HEK293T (cell line): ENCODE data around the gene DLG2.

Experiments used
- CTCF ChIA-PET: fragments of 350-600 bp; formaldehyde crosslinking; extraction: SDS; loops from one replicate; lab custom pipeline; 2021; ENCODE audit warnings: antibody characterized with exemption, inconsistent platforms; lab: Yijun Ruan, JAX
- POLR2A ChIA-PET: fragments of 350-600 bp; formaldehyde crosslinking; extraction: SDS; loops from one replicate; lab custom pipeline; 2020; ENCODE audit warnings: antibody characterized with exemption, inconsistent platforms; lab: Yijun Ruan, JAX
- DNase-seq: peaks from one replicate; pipeline ENCODE4 v3.0.0; 2012; ENCODE audit warnings: mixed read lengths; ENCODE audit errors: extremely low spot score
- ARNT ChIP-seq: fragments of 450-650 bp; IDR thresholded peaks from 2 replicates; pipeline ENCODE4 v1.6.1; 2017; ENCODE audit warnings: mild to moderate bottlenecking
- BHLHE40 ChIP-seq: fragments of 450-650 bp; IDR thresholded peaks from 2 replicates; pipeline ENCODE4 v1.6.1; 2016; ENCODE audit warnings: mild to moderate bottlenecking, moderate library complexity, borderline replicate concordance
- CTBP1 ChIP-seq: fragments of 450-650 bp; IDR thresholded peaks from 2 replicates; pipeline ENCODE4 v1.6.1; 2016; ENCODE audit warnings: borderline replicate concordance
- ELF4 ChIP-seq: fragments of 450-650 bp; IDR thresholded peaks from 2 replicates; pipeline ENCODE4 v1.6.1; 2017; ENCODE audit warnings: antibody characterized with exemption
- FOXA1 ChIP-seq: fragments of 450-650 bp; IDR thresholded peaks from 2 replicates; pipeline ENCODE4 v1.6.1; 2016; ENCODE audit warnings: mild to moderate bottlenecking
- FOXK2 ChIP-seq: fragments of 450-650 bp; IDR thresholded peaks from 2 replicates; pipeline ENCODE4 v1.6.1; 2016; ENCODE audit warnings: mild to moderate bottlenecking
- FOXM1 ChIP-seq: fragments of 450-650 bp; IDR thresholded peaks from 2 replicates; pipeline ENCODE4 v1.6.1; 2017; ENCODE audit warnings: mild to moderate bottlenecking, borderline replicate concordance
- HDGF ChIP-seq: fragments of 450-650 bp; IDR thresholded peaks from 2 replicates; pipeline ENCODE4 v1.6.1; 2017; ENCODE audit warnings: antibody characterized with exemption, borderline replicate concordance
- L3MBTL2 ChIP-seq: fragments of 450-650 bp; conservative IDR thresholded peaks from 2 replicates; pipeline ENCODE4 v1.6.1; 2016; ENCODE audit warnings: mild to moderate bottlenecking
- LEF1 ChIP-seq: fragments of 450-650 bp; IDR thresholded peaks from 2 replicates; pipeline ENCODE4 v1.6.1; 2017; ENCODE audit warnings: mild to moderate bottlenecking, borderline replicate concordance
- NFRKB ChIP-seq: fragments of 450-650 bp; IDR thresholded peaks from 2 replicates; pipeline ENCODE4 v1.6.1; 2016; ENCODE audit warnings: mild to moderate bottlenecking, moderate library complexity
- PKNOX1 ChIP-seq: fragments of 450-650 bp; IDR thresholded peaks from 2 replicates; pipeline ENCODE4 v1.6.1; 2016
- SP1 ChIP-seq: fragments of 450-650 bp; IDR thresholded peaks from 2 replicates; pipeline ENCODE4 v1.6.1; 2017
- SUZ12 ChIP-seq: fragments of 450-650 bp; IDR thresholded peaks from 2 replicates; pipeline ENCODE4 v1.6.1; 2016; ENCODE audit warnings: mild to moderate bottlenecking
- TARDBP ChIP-seq: fragments of 450-650 bp; IDR thresholded peaks from 2 replicates; pipeline ENCODE4 v1.6.1; 2016
- ZNF384 ChIP-seq: fragments of 450-650 bp; IDR thresholded peaks from 2 replicates; pipeline ENCODE4 v1.6.1; 2016

Gene DLG2

GRCh38 chr11:85137597-85137996 is 489.5 kb downstream of the DLG2 start:
- DNase-seq = no peak
- ChIA-PET POLR2A (no interaction called here), CTCF (no interaction called here)
- TF ChIP-seq HDGF = no peak

- POLR2A ChIA-PET = no interaction called here
- TF ChIP-seq LEF1 = no peak
- no peak for TF ChIP-seq FOXA1
- no peak for TF ChIP-seq PKNOX1
- TF ChIP-seq CTBP1 = no peak
- CTCF ChIA-PET = no interaction called here
- no peak for DNase-seq
These were observed 493.5 kb downstream of the DLG2 start for GRCh38 chr11:85133636-85134035.

GRCh38 chr11:85132851-85133585 is 494.1 kb downstream of the DLG2 start:
- ChIA-PET POLR2A (no interaction called here), CTCF (no interaction called here)
- no peak for DNase-seq
- TF ChIP-seq L3MBTL2 (no peak), BHLHE40 (no peak)

GRCh38 chr11:85127349-85127748 is 499.8 kb downstream of the DLG2 start:
- POLR2A ChIA-PET = no interaction called here
- DNase-seq = no peak
- CTCF ChIA-PET = no interaction called here
- TF ChIP-seq ARNT (no peak), FOXM1 (no peak), NFRKB (no peak), L3MBTL2 (no peak)

- no peak for TF ChIP-seq FOXM1
- TF ChIP-seq BHLHE40 = no peak
- no peak for TF ChIP-seq FOXA1
- TF ChIP-seq ELF4 = no peak
- TF ChIP-seq FOXK2 = no peak
- no peak for TF ChIP-seq TARDBP
- no peak for TF ChIP-seq CTBP1
- no peak for TF ChIP-seq ZNF384
- TF ChIP-seq HDGF = no peak
- TF ChIP-seq PKNOX1 = no peak
- no peak for TF ChIP-seq SUZ12
- no peak for DNase-seq
- CTCF ChIA-PET = no interaction called here
- POLR2A ChIA-PET = no interaction called here
These were observed 503.4 kb downstream of the DLG2 start for GRCh38 chr11:85123752-85124231.

DNA sequence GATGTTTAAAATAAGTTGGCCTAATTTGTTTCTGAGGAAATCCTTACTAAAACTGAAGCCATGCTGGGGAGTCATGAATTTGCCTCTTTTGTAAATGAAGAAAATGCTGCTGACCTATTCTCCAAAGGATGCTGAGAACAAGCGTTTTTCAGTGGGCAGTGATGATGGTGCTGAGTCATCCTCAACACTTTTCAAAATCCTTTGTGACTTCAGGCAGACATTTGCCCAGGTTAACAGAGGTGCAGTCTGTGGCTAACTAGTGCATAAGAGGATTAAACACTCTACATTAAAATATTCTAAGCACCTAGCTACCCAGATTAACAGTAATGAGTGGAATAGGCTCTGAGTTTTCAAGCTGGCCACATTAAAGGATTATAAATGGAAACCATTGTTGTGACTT is 509.0 kb downstream of the DLG2 start:
- CTCF ChIA-PET = no interaction called here
- POLR2A ChIA-PET = no interaction called here
- TF ChIP-seq CTBP1 (no peak), SP1 (no peak), FOXM1 (no peak), ARNT (no peak), LEF1 (no peak), SUZ12 (no peak), FOXA1 (no peak), NFRKB (no peak), ELF4 (no peak), HDGF (no peak), ZNF384 (no peak), TARDBP (no peak), L3MBTL2 (no peak), FOXK2 (no peak), BHLHE40 (no peak), PKNOX1 (no peak)
- no peak for DNase-seq

- no peak for TF ChIP-seq HDGF
- TF ChIP-seq PKNOX1 = no peak
- TF ChIP-seq SP1 = no peak
- no peak for TF ChIP-seq FOXK2
- no peak for TF ChIP-seq ARNT
- TF ChIP-seq SUZ12 = no peak
- no peak for TF ChIP-seq ELF4
- no peak for TF ChIP-seq FOXA1
- no peak for TF ChIP-seq LEF1
- TF ChIP-seq L3MBTL2 = no peak
- no peak for TF ChIP-seq CTBP1
- no peak for TF ChIP-seq NFRKB
- no peak for TF ChIP-seq BHLHE40
- TF ChIP-seq ZNF384 = no peak
- TF ChIP-seq TARDBP = no peak
- CTCF ChIA-PET = no interaction called here
- POLR2A ChIA-PET = no interaction called here
These were observed 511.3 kb downstream of the DLG2 start for GRCh38 chr11:85115798-85116197.

More at GRCh38 chr11:85115798-85116197, 511.3 kb downstream of the DLG2 start:
- DNase-seq = no peak
